GM10847 (cell line): ENCODE data around the gene OR6C65.

Experiments used
- POLR2A ChIP-seq: IDR thresholded peaks from 2 replicates; pipeline ENCODE4 v1.6.1; 2011; ENCODE audit not compliant: insufficient read length; ENCODE audit errors: extremely low read depth

Gene OR6C65

DNA sequence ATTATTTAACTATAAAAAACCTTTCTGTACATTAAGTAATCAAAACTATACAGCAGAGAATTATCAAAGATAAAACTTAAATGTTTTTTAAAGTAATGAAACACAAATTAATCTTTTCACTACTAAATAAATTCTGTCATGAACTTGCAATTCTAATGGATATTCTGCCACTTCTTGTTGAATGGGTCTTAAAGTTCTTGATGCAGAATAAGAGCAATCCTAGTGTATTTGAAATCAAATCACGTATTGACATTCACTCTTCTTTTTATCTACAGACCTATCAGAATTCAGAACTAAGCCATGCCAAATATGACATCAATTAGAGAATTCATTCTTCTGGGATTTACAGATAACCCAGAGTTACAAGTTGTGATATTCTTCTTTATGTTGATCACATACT, at the start of gene OR6C65:
Gene OR6C65, plus strand, starts transcription at position 301 of the 400 bp plus-strand sequence. Its CDS starts 0 bp downstream, at position 301.
- TF ChIP-seq POLR2A: no peak

DNA sequence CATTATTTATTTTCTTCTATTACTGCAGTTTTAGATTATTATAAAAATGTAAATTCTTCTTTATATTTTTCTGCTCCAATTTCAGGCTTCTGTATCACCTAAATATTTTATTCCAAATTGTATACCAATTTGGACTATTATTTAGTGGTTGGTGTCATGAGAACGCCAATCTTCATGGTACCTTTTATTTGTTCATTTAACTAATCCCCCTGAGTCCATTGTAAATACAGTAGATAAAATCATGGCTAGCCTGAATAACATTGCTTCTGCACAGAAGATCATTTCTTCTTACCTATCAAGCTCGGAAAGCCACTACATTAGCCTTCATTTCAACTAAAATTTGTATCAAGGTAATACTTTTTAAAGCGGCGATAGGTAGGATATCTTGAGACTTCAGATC, 37.7 kb upstream of the OR6C65 start, which contains the start of gene OR6C75:
Gene OR6C75, plus strand, starts transcription at position 301 of the 400 bp plus-strand sequence. CDS start 2,136 bp downstream, outside the sequence.
- no peak for TF ChIP-seq POLR2A

DNA sequence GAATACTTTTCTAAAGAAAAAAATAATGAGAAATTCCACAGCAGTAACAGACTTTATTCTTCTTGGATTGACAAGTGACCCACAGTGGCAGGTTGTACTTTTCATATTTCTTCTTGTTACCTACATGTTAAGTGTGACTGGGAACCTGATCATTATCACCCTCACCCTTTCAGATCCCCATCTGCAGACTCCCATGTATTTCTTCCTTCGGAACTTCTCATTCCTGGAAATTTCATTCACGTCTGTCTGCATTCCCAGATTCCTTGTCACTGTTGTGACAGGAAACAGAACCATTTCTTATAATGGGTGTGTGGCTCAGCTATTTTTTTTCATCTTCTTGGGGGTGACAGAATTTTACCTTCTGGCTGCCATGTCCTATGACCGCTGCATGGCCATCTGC, 35.2 kb upstream of the OR6C65 start:
- TF ChIP-seq POLR2A: no peak

DNA sequence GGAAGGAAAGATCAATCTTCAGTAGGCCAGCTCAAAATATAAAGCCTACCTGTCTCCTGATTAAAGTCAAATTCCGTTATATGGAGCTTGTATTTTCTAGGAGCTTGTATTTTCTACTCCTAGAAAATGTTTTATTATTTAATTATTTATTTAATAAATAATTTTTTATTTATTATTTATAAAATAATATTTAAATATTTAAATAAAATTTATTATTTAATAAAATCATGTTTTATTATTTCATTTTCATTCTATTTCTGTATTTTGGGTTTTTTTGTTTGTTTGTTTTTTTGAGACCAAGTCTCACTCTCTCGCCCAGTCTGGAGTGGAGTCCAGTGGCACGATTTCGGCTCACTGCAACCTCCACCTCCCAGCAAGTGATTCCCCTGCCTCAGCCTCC, 27.8 kb upstream of the OR6C65 start:
- no peak for TF ChIP-seq POLR2A

DNA sequence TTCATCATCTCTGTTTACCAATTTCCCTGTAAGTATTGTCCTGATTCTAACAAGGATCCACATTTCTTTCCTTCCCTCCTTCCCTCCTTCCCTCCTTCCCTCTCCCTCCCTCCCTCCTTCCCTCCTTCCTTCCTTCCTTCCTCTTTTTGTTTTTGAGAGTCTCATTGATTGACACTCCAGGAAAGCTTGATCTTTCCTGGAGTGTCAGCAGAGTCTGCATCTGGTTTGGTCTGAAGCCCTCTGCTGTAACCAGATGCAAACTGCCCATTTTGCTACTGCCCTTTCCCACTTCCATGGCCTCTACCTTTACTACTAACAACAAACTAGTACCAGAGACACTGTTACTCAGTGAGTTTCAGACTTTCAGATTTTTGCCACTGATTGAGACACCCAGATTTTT, 14.4 kb upstream of the OR6C65 start:
- TF ChIP-seq POLR2A: no peak

DNA sequence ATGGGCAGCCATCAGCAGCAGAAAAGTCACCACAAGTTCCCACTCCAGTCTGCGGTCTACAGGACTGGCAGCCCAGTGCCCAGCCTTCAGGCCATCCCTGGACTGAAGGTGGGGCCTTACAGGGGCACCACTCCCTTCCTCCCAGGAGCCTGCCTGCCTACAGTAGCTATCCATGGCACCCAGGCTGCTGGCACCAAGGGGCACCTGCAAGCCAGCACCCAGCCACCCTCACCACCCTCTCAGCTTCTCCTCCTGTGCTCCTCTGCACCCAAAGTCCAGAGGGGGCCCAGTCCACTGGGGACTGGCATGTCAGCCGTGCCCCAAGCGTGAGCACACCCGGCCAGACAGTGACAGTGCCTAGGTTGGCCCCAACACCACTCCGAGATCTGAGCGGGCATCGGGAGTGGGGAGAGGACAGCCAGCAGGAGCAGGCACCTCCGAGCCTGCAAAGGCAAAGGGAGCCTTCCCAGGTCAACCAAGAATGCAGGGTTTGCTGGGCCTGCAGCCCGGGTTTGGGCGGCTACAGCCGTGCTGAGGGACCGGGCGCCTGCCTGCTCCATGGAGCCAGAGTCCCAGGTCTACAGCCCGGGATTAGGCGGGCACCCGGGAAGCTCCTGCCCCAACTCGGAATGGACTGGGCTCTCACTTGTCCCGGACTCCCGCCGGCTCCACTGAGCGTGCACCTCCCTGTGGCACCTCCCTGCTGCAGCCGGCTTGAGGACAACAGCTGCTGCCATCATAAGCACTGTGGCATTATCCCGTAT, 8.1 kb upstream of the OR6C65 start:
- TF ChIP-seq POLR2A: no peak

DNA sequence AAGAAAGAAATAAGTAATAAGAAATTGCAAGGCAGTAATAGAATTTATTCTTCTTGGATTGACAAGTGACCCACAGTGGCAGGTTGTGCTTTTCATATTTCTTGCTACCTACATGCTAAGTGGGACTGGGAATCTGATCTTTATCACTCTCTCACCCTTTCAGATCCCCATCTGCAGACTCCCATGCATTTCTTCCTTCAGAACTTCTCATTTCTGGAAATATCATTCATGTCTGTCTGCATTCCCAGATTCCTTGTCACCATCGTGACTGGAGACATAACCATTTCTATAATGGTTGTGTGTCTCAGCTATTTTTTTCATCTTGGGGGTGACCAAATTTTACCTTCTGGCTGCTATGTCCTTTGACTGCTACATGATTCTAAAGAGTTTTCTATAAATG, 4.0 kb upstream of the OR6C65 start:
- TF ChIP-seq POLR2A: no peak

DNA sequence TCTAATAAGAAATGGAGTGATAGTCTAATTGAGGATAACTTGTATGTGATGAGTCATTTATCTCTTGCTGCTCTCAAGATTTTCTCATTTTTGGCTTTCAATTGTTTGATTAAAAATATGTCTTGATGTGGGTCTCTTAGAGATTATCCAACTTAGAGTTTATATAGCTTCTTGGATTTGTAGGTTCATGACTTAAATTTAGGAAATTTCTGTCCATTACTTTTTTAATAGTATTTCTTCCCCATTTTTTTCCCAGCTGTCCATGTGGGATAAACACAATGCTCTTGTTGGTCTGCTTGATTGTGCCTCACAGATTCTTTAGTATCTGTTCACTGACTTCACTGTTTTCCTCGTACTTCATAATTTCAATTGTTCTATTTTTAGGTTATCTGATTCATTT, 7.5 kb downstream of the OR6C65 start:
- no peak for TF ChIP-seq POLR2A

DNA sequence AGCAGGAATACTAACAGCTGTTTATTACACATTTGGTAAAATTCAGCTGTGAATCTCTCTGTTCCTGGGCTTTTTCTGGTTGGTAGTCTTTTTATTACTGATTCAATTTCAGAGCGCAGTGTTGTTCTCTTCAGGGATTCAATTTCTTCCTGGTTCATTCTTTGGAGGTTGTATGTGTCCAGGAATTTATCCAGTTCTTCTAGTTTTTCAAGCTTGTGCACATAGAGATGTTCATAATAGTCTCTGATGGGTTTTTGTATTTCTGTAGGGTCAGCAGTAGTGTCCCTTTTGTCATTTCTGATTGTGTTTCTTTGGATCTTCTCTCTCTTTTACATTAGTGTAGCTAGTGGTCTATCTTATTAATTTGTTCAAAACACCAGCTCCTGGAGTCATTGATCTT, 16.6 kb downstream of the OR6C65 start:
- TF ChIP-seq POLR2A: no peak

DNA sequence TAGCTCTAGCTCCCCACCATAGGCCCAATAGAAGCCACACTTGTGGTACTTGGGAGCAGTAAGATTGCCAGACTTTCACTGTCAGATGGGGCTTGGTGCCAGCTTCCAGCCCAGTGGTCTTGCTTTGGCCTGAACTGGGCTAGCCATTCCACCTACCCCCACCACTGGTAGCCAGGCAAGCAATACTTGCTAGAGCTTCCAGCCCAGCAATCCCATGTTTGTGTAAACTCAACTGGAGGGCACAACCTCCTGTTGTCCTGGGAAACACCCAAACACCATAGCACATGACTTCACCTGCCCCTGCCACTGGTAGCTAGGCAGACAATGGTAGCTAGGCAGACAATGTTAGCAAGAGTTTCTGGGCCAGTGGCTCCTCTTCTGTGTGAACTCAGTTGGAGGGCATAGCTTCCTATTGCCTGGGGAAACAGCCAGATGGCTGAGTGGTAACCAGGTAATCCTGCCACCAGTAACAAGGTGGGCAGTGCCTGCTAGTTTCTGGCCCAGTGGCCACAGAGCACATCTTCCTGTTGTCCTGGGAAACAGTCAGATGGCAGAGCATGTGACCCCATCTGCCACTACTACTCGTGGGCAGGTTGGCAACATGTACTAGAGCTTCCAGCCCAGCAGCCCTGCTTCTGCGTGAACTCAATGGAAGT, 20.1 kb downstream of the OR6C65 start:
- no peak for TF ChIP-seq POLR2A

DNA sequence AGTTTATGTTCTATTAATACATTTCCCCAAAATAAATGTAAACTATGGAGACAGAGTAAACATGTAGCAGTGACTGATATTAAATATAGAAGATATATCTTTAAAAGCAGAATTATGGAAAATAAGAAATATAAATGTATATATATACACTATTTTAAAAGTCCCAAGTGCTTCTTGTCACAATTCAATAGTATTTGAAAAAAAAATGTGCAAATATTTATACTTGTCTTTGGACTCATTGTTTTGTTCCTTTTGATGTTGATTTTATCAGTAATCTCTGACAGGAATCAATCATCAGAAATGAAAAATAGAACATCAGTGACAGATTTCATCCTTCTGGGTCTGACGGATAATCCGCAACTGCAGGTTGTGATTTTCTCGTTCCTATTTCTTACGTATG, 25.6 kb downstream of the OR6C65 start, which contains the start of gene OR6C76:
Gene OR6C76, plus strand, starts transcription at position 301 of the 400 bp plus-strand sequence. Its CDS starts 0 bp downstream, at position 301.
- TF ChIP-seq POLR2A: no peak

DNA sequence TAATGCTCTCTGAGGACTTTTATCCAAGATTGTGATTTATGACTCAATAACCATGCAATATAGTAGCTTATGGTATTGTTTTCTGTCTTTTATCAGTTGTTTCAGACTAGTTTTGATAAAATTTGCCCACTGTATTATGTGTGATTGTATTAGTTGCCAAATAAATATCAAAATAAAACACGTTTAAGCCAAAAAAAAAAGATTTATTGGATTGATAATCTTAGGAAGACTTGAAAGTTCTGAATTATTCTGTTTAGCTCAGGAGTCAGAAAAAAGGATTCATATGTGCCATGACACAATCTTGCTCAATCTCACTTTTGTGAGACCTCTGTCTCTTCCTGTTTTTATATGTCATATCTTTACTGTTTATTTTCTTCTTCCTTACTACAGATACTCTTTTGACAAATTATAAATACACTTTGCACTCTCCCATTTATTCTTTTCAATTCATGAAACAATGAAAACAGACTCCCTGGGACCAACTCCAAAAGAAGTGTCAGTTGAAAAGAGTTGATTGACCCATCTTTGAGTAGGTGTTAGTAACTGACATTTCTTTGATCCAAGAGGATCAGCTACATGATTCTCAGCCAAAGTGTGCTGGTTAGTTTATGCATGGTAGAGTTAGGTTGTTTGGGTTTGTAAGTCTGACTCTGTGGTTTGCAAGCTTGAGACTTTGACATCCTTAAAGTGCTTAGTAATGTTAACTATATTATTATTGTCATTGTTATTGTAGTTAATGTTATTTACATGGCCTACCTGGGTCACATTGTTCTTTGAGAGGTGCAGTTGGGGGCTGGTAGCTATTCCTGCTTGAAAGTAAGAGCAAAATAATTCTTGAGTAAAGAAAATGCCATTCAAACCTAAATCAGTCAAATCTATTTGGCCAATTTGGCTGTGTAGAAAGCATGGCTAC, 28.3 kb downstream of the OR6C65 start:
- TF ChIP-seq POLR2A: no peak

DNA sequence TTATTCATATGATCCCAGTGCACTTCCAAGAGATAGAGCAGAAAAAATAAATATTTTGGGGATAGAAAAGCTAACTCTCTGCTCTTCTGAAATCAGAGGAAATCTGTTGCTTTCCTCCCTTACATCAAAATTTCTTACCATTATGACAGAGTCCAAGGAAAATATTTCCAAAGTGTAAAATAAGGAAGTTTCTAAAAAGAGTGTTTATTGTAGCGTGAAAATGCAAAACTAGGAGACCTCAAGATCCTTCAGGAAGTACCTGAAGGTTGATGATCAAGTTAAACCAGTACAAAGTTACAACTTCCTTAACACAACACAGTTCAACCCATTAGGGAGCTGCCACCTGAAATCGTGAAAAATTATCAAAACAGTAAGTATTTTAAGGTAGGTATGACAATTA, 43.4 kb downstream of the OR6C65 start, which contains the start of gene OR6C2:
Gene OR6C2, plus strand, starts transcription at position 301 of the 400 bp plus-strand sequence. CDS start 8,138 bp downstream, outside the sequence.
- no peak for TF ChIP-seq POLR2A

DNA sequence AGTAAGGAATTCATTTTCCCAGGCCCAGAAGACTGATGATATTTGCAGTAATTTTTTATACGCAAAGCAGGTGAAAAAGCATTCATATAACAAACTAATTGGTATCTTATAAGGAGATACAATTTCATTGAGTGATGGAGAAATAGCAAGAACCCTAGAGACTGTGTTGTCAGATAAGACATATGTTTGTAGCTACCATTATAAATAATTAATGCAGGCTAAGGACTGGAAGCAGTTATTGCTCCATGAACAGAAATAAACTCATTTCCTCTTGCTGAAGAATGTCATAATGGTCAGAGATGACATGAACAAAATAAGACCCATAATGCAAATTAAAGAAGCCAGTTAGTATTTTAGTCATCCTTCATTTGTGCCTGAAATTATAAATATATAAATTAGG, 45.0 kb downstream of the OR6C65 start:
- TF ChIP-seq POLR2A: no peak

DNA sequence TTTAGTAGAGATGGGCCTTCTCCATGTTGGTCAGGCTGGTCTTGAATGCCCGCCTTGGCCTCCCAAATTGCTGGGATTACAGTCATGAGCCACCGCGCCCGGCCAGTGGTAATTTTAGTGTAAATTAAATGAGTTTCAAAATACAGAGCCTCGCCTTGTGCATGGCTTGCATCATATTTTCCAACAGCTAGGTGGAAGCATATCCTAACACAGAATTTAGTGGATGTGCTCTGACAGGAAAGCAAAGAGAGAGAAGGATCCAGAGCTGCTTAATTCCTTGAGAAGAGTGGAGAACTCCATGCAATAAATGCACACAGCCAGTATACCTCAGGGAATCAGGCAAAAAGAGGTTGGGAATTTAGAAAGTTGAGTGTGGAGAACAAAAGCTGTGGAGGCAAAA, 46.0 kb downstream of the OR6C65 start:
- no peak for TF ChIP-seq POLR2A
